H9 (cell line): ENCODE measurements around the gene HAUS8. TPM values are rescaled to one million over a fixed set of nuclear protein-coding genes. Genes with fewer than 3 reads are reported as not detected.
A peak's percentile ranks its signal among the peaks of the same experiment; 100 is the strongest.

Experiments used
- DNase-seq: peaks from one replicate; pipeline ENCODE4 v3.0.0-alpha.2; 2017
- H2AFZ ChIP-seq: one replicate; pipeline ENCODE4 v1.6.1; 2013; ENCODE audit warnings: mild to moderate bottlenecking, low read length, control low read depth, moderate library complexity
- H2AK5ac ChIP-seq: 2 replicates; pipeline ENCODE4 v1.6.1; 2013; ENCODE audit warnings: low read length, control low read depth, mixed read lengths; ENCODE audit not compliant: insufficient read length
- H2BK120ac ChIP-seq: one replicate; pipeline ENCODE4 v1.6.1; 2013; ENCODE audit warnings: low read depth, mild to moderate bottlenecking, low read length, control low read depth, inconsistent platforms; ENCODE audit not compliant: poor library complexity, severe bottlenecking
- H2BK12ac ChIP-seq: 2 replicates; pipeline ENCODE4 v1.6.1; 2013; ENCODE audit warnings: low read length, control low read depth, mixed read lengths, low read depth; ENCODE audit not compliant: insufficient read length
- H2BK15ac ChIP-seq: 2 replicates; pipeline ENCODE4 v1.6.1; 2013; ENCODE audit warnings: low read depth, low read length, control low read depth
- H2BK20ac ChIP-seq: one replicate; pipeline ENCODE4 v1.6.1; 2013; ENCODE audit warnings: low read depth, mild to moderate bottlenecking, low read length, control low read depth, inconsistent platforms; ENCODE audit not compliant: poor library complexity, severe bottlenecking
- H2BK5ac ChIP-seq: 2 replicates; pipeline ENCODE4 v1.6.1; 2013; ENCODE audit warnings: low read length, control low read depth, mixed read lengths; ENCODE audit not compliant: insufficient read length
- H3K14ac ChIP-seq: 2 replicates; pipeline ENCODE4 v1.6.1; 2013; ENCODE audit warnings: low read length, control low read depth; ENCODE audit not compliant: insufficient read depth
- H3K18ac ChIP-seq: 2 replicates; pipeline ENCODE4 v1.6.1; 2013; ENCODE audit warnings: low read depth, mild to moderate bottlenecking, mixed read lengths, low read length, control low read depth; ENCODE audit not compliant: insufficient read length
- H3K23ac ChIP-seq: 2 replicates; pipeline ENCODE4 v1.6.1; 2013; ENCODE audit warnings: low read length, control low read depth, mixed read lengths, low read depth; ENCODE audit not compliant: insufficient read length
- H3K23me2 ChIP-seq: 2 replicates; pipeline ENCODE4 v1.6.1; 2013; ENCODE audit warnings: low read depth, mild to moderate bottlenecking, mixed read lengths, low read length, control low read depth; ENCODE audit not compliant: insufficient read length, poor library complexity, severe bottlenecking
- H3K27ac ChIP-seq: 2 replicates; pipeline ENCODE4 v1.5.1; 2013; ENCODE audit warnings: low read length, control low read depth, mixed read lengths, low read depth; ENCODE audit not compliant: insufficient read length
- H3K27me3 ChIP-seq: 2 replicates; pipeline ENCODE4 v1.6.1; 2013; ENCODE audit warnings: low read length, control low read depth, inconsistent platforms; ENCODE audit not compliant: insufficient read depth
- H3K4ac ChIP-seq: 2 replicates; pipeline ENCODE4 v1.6.1; 2013; ENCODE audit warnings: low read depth, mild to moderate bottlenecking, control low read depth, inconsistent platforms, low read length, moderate library complexity
- H3K4me1 ChIP-seq: 2 replicates; pipeline ENCODE4 v1.6.1; 2013; ENCODE audit warnings: low read length, control low read depth, inconsistent platforms; ENCODE audit not compliant: insufficient read depth
- H3K4me2 ChIP-seq: 2 replicates; pipeline ENCODE4 v1.6.1; 2013; ENCODE audit warnings: low read length, control low read depth, mixed read lengths; ENCODE audit not compliant: insufficient read length, insufficient read depth
- H3K56ac ChIP-seq: 2 replicates; pipeline ENCODE4 v1.6.1; 2013; ENCODE audit warnings: low read depth, mild to moderate bottlenecking, mixed read lengths, low read length, control low read depth; ENCODE audit not compliant: insufficient read length
- H3K79me1 ChIP-seq: 2 replicates; pipeline ENCODE4 v1.6.1; 2013; ENCODE audit warnings: low read depth, mild to moderate bottlenecking, moderate library complexity, low read length, control low read depth, inconsistent platforms; ENCODE audit not compliant: insufficient read depth, poor library complexity, severe bottlenecking
- H3K79me2 ChIP-seq: 2 replicates; pipeline ENCODE4 v1.6.1; 2013; ENCODE audit warnings: low read length, control low read depth, inconsistent platforms; ENCODE audit not compliant: insufficient read depth
- H3K9ac ChIP-seq: 2 replicates; pipeline ENCODE4 v1.6.1; 2013; ENCODE audit warnings: low read length, control low read depth, mixed read lengths; ENCODE audit not compliant: insufficient read length; ENCODE audit errors: extremely low read depth
- H3K9me3 ChIP-seq: one replicate; pipeline ENCODE4 v1.6.1; 2013; ENCODE audit warnings: low read depth, low read length, inconsistent platforms; ENCODE audit not compliant: control insufficient read depth
- H3T11ph ChIP-seq: one replicate; pipeline ENCODE4 v1.6.1; 2013; ENCODE audit warnings: mild to moderate bottlenecking, low read length, control low read depth, inconsistent platforms
- H4K20me1 ChIP-seq: one replicate; pipeline ENCODE4 v1.6.1; 2013; ENCODE audit not compliant: control insufficient read depth, insufficient read length, insufficient read depth
- H4K5ac ChIP-seq: 2 replicates; pipeline ENCODE4 v1.6.1; 2013; ENCODE audit warnings: low read depth, mild to moderate bottlenecking, mixed read lengths, low read length, control low read depth; ENCODE audit not compliant: insufficient read length
- H4K8ac ChIP-seq: replicated peaks from 2 replicates; pipeline ENCODE4 v1.6.1; 2013; ENCODE audit warnings: low read length, control low read depth, mixed read lengths, low read depth; ENCODE audit not compliant: insufficient read length
- H4K91ac ChIP-seq: 2 replicates; pipeline ENCODE4 v1.6.1; 2013; ENCODE audit warnings: low read depth, mild to moderate bottlenecking, moderate library complexity, mixed read lengths, low read length, control low read depth; ENCODE audit not compliant: insufficient read length
- H3K27ac Mint-ChIP-seq, 3 experiments: 2 replicates in 2 of 3; 3 replicates in 1 of 3; pipeline ENCODE4 v1.8.0; 2020 to 2021; ENCODE audit warnings: mixed read lengths in 3 of 3, mild to moderate bottlenecking in 1 of 3, moderate library complexity in 1 of 3
- H3K27me3 Mint-ChIP-seq: 2 replicates; pipeline ENCODE4 v1.8.0; 2021; ENCODE audit warnings: low read depth, mild to moderate bottlenecking, moderate library complexity, mixed read lengths
- H3K36me3 Mint-ChIP-seq, 3 experiments: 2 replicates in 2 of 3; 3 replicates in 1 of 3; pipeline ENCODE4 v1.8.0; 2020 to 2021; ENCODE audit warnings: low read depth in 3 of 3, mixed read lengths in 3 of 3; ENCODE audit not compliant: insufficient read depth in 1 of 3
- H3K4me1 Mint-ChIP-seq, 2 experiments: 2 replicates each; pipeline ENCODE4 v1.8.0; 2020; ENCODE audit warnings: mixed read lengths in 2 of 2
- H3K4me3 Mint-ChIP-seq, 2 experiments: 2 replicates in 1 of 2; 3 replicates in 1 of 2; pipeline ENCODE4 v1.8.0; 2020 to 2021; ENCODE audit warnings: mild to moderate bottlenecking in 2 of 2, mixed read lengths in 2 of 2, moderate library complexity in 1 of 2
- H3K9me3 Mint-ChIP-seq, 2 experiments: 2 replicates in 1 of 2; 3 replicates in 1 of 2; pipeline ENCODE4 v1.8.0; 2020; ENCODE audit warnings: mild to moderate bottlenecking in 2 of 2, mixed read lengths in 2 of 2, moderate library complexity in 1 of 2
- WGBS: extraction: QIAGEN DNeasy Blood & Tissue Kit; methylation state at CpG from one replicate; pipeline ENCODE4 v1.1.7; 2013; ENCODE audit warnings: missing lambda C conversion rate, low lambda C conversion rate, mixed read lengths; ENCODE audit not compliant: insufficient read length; ENCODE audit errors: extremely low coverage; 5-methylcytosine and 5-hydroxymethylcytosine counted together
- total RNA-seq: library from RNA; stranded (reverse); gene quantifications from 2 replicates; pipeline ENCODE4 v1.2.1, GENCODE V29; 2021
- TF ChIP-seq, protein P1 (sequence below): fragments of 200-600 bp; sonication (generic); conservative IDR thresholded peaks from 3 replicates; pipeline ENCODE4 v1.8.0; 2021; ENCODE audit warnings: antibody characterized with exemption, mild to moderate bottlenecking

HAUS8 gene
- total RNA-seq, 1 experiment from 2014 or later, result 27.8 TPM

- H3K9ac ChIP-seq, result no peak overlapping the region
- Mint-ChIP-seq H3K36me3 (peaks cover 0 to 6% (median 1%) of the 10 kb centered on the region in 3 experiments; a peak in 3 of 7 replicates), H3K27me3 (no peaks in the 10 kb centered on the region; the same call in 1 of the 2 replicates), H3K27ac (peak overlapping the region in 1 of 3 experiments; percentile 83; a peak in 1 of 7 replicates), H3K4me3 (no peak overlapping the region), H3K4me1 (peaks cover 20 to 31% of the 10 kb centered on the region in 2 experiments), H3K9me3 (no peaks in the 10 kb centered on the region)
- H2BK20ac ChIP-seq, result no peak overlapping the region
- peaks cover 3% of the 10 kb centered on the region for H4K20me1 ChIP-seq
- no peak overlapping the region for H4K5ac ChIP-seq
- no peak overlapping the region for H2BK5ac ChIP-seq
- no peaks in the 10 kb centered on the region for H3K23me2 ChIP-seq
- H3T11ph ChIP-seq, result no peak overlapping the region
- no peak overlapping the region for H2BK120ac ChIP-seq
- no peak overlapping the region for H3K18ac ChIP-seq
- H3K56ac ChIP-seq, result no peak overlapping the region
- peaks cover 7% of the 10 kb centered on the region; the same call in 1 of the 2 replicates for H3K4me1 ChIP-seq
- H3K79me1 ChIP-seq, result no peaks in the 10 kb centered on the region
- H4K91ac ChIP-seq, result no peak overlapping the region
- no CpG with 5 or more reads among the region's 9 CpGs for WGBS
- H3K4ac ChIP-seq, result no peak overlapping the region
- TF ChIP-seq, protein P1, sequence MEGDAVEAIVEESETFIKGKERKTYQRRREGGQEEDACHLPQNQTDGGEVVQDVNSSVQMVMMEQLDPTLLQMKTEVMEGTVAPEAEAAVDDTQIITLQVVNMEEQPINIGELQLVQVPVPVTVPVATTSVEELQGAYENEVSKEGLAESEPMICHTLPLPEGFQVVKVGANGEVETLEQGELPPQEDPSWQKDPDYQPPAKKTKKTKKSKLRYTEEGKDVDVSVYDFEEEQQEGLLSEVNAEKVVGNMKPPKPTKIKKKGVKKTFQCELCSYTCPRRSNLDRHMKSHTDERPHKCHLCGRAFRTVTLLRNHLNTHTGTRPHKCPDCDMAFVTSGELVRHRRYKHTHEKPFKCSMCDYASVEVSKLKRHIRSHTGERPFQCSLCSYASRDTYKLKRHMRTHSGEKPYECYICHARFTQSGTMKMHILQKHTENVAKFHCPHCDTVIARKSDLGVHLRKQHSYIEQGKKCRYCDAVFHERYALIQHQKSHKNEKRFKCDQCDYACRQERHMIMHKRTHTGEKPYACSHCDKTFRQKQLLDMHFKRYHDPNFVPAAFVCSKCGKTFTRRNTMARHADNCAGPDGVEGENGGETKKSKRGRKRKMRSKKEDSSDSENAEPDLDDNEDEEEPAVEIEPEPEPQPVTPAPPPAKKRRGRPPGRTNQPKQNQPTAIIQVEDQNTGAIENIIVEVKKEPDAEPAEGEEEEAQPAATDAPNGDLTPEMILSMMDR, result no peak
- no peak overlapping the region for H2AFZ ChIP-seq
- H3K79me2 ChIP-seq, result no peaks in the 10 kb centered on the region
- no peak overlapping the region for H3K14ac ChIP-seq
- no peak overlapping the region for H2BK15ac ChIP-seq
- no peak overlapping the region for H2BK12ac ChIP-seq
- no peak overlapping the region for H3K4me2 ChIP-seq
- no peak overlapping the region for H2AK5ac ChIP-seq
- no peak for DNase-seq
- no peaks in the 10 kb centered on the region for H3K9me3 ChIP-seq
- H4K8ac ChIP-seq, result no peak overlapping the region
- H3K27me3 ChIP-seq, result no peaks in the 10 kb centered on the region
- H3K23ac ChIP-seq, result no peak overlapping the region
- no peak overlapping the region for H3K27ac ChIP-seq
These were observed 46.6 kb upstream of the HAUS8 start for GRCh38 chr19:17121736-17122293.
